Stimulated activated CD4-positive, alpha-beta T cell treated with anti-CD3 and anti-CD28 coated beads, Interleukin-1b, Interleukin-23, amount 100 ng/mL, for 48 hours (primary cell): ENCODE measurements around the gene UBE2O.

Experiments used
- DNase-seq: peaks from one replicate; pipeline ENCODE4 v3.0.0-alpha.2; 2020

UBE2O gene

DNA sequence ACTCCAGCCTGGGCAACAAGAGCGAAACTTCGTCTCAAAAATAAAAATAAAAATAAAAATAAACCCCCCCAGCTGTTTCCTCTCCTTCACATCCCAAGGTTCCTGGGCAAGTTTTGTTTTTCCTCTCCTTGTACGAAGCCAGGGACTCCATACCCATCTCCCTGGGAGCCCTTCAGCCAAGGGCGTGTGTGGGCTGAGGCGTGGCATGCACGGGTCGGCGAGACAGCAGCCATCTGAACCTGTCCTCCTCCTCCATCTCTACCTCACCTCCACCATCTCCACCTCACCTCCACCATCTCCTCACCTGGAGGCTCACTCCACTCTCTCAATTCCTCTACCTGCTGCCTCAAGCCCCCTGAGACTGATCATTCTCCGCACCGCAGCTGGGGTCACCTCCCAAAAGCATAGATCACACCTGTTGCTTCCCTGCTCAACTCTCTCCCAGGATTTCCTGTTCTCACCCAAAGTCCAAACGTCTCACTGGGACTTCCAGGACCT is 31.3 kb upstream of the UBE2O start:
- DNase-seq = no peak

- DNase-seq = no peak
Observed at GRCh38 chr17:76481071-76481655, 28.2 kb upstream of the UBE2O start.

DNA sequence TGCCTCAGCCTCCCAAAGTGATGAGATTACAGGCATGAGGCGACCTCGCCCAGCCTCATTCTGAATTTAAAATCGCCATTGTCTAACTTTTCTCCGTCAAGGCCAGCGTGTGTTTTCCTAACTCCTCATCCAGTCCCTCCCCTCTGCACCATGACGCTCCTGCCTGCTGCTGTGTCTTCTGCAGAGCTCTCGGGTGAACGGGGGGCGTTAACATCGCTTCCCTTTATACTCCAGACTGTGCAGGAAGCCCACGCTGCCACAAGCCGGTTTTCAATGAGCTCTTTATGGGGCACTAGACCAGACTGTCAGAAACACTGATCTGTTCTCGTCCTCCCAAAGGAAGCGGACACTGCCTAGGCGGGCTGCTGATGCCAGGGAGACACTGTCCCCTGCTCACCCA is 27.7 kb upstream of the UBE2O start:
- no peak for DNase-seq

GRCh38 chr17:76479515-76480060 is 26.6 kb upstream of the UBE2O start:
- DNase-seq = no peak

- no peak for DNase-seq
Observed at GRCh38 chr17:76478730-76479514, 26.0 kb upstream of the UBE2O start.

DNA sequence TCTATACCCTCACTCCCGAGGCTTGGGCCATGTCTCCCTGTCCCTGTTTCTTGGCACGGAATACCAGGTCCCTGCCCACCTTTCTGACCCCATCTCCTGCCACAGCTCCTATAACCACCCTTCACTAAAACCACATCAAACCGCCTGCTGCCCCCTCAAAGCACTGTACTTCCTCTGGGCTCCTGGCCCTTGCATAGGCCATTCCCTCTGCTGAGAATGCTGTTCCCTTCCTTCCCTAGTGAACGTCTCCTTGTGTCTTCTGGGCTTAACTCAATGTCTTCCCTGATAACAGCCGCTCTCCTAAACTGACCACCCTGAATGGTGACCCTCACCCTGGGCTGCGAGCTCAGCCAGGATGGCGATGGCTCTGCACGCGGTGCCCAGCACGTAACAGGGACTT is 25.1 kb upstream of the UBE2O start:
- DNase-seq = no peak

DNA sequence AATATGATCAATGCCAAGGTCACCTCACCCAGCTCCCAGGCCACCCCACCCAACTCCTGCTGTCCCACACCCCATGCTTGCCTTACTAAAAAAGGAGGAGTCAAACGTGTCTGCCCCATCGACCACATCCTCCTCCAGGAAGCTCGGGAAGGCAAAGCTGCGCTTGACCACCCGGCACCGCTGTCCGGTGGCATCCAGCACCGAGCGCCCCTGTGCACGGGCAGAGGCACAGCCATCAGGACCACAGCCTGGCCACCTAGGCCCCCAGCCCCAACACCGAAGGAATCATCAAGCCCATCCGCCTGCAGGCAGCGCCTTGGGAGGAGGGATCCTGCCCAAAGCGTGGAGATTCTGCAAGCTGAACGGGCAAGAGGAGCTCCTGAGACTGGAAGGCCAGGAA is 24.6 kb upstream of the UBE2O start:
- no peak for DNase-seq

GRCh38 chr17:76476736-76477135 is 23.8 kb upstream of the UBE2O start:
- DNase-seq = no peak

GRCh38 chr17:76475302-76475701 is 22.4 kb upstream of the UBE2O start:
- DNase-seq = no peak

GRCh38 chr17:76474894-76475293 is 21.9 kb upstream of the UBE2O start:
- DNase-seq = no peak

DNA sequence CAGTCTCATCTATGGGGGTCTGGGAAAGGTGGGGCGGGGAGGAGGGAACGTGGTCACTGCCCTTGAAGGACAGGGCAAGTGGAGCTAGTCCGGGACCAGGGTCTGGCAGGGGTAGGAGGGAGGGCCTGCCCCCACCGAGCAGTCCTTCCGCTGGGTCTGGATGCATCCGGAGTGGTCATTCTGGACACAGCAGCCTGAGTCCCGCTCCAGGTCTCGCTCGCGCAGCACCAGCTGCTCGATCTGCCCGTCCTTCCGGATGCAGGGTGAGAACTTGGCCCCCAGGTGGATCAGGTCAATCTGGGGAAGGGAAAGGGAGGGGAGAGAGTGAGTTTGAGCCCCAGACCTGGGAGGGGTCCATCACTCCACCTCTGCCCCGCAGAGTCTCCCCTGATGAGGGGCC is 21.3 kb upstream of the UBE2O start:
- DNase-seq = no peak

DNA sequence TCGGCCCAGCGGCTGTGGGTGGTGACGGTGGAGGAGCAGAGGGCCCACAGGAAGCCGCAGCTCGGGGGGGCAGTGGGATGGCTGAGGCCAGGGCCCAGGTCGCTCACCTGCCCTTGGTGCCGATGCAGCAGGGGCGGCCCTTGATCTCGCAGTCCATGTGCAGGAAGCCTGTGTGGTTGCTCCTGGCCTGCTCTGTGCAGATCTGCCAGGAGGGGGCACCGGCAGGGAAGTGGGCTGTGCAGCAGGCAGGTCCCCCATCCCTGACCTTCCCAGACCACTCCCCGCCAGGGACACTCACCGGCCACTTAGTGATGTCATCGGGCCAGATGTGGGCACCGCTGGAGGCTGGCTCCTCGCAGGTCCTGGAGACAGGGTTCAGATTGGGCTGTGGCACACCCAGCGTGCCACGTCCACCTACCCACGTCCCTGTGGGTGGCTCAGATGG is 20.6 kb upstream of the UBE2O start:
- no peak for DNase-seq

GRCh38 chr17:76472726-76473125 is 19.8 kb upstream of the UBE2O start:
- DNase-seq = no peak

DNA sequence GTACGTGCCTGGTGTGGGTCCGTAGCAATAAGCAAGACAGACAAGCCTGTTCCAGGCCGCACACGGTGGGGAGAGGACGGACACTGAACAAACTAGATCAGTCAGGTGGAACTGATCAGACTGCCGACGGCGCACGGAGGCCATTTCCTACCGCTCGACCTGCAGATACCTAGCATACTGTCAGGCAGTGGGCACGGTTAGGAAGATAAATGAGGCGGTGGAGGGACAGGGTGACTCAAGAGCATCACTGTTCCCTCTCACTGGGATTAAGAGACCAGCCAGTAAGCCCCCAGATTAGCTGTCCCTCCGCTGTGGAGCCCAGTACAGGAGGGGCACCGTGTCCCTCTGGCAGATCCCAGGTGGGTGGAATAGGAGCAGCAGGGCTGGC is 19.3 kb upstream of the UBE2O start:
- DNase-seq = no peak

GRCh38 chr17:76471498-76472257 is 18.7 kb upstream of the UBE2O start:
- no peak for DNase-seq

DNA sequence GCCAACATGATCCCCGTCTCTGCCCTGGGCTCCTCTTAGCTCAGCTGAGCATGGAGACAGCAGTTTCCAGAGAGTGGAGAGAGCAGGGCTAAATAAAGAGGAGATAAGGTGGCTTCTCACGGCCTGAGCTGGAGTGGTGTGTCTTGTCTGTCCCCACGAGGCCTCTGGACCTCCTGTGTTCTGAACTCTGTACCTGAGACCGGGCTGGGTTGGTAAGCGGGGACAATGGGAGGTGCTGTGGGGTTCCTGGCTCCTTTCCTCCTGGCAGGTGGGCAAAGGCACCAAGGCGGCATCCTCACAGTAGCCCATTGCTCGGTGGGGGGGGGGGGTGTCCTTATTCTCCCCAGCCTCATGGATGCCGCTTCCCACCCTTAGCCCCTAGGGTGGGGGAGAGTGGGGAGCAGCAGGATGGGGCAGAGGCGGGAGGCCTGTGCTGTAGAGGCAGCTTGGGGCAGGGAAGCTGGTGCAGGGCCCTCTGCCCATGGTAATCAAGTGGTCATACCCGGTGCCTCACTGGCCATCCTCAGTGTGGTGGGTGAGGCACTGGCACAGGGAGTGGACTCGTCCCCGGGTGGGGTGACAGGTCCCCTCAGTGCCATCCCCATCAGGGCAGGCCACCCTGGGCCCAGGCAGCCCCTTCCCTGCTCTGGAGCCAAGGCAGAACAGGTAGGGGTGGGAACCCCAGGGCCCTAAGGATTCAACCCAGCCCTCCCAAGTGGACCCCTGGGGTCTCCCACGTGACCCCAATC is 17.2 kb upstream of the UBE2O start:
- no peak for DNase-seq

- DNase-seq = no peak
Observed at GRCh38 chr17:76469076-76469990, 16.4 kb upstream of the UBE2O start.

DNA sequence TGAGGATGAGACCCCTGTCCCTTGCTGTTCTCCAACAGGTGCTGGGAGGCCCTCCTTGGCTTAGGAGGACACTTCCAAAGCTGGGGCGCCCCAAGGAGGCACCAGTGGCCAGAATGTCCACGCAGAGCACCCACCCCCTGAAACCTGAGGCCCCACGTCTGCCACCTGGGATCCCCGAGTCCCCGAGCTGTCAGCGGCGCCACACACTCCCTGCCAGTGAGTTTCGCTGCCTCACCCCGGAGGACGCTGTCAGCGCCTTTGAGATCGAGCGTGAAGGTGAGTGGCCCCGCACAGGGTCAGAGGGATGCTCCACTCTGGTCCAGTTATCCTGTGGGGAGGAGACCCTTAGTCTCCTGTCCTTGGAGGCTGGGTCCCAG is 15.7 kb upstream of the UBE2O start:
- DNase-seq = no peak

DNA sequence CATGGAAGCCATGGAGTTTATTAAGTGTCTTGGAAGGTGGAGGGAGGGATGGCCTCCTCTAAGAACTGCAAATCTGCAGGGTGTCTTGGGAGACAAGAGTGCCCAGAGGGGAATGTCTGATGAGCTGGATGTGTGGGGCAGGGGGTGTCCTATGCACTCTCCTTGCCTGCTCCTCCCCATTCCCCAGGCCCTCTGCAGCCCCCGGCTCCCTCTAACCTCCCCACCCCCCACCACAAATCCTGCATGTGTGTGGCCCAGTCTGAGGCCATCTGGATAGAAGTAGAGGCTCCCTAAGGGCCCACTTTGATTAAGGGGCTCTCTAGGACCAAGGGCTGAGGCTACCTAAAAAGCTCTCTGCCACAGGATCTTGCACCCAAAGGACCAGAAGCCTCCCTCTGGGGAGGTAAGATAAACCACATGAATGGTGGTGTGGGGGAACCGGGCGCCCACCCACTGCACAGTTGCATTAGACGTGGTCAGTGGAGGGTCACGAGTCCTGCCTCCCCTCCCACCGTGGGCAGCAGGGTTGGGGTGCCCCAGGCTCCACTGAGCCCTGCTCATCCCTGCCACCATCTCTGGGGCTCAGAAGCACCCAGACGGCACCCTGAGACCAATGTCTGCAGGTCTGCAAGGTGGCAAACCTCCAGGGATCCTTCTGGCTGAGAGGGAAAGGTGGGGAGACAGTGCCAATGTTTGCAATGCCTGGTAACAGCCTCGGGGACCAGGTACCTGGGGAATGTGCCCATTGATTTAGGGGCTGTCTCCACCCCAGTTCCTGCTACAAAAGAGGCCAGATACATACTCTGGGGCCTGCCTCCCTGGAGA is 15.1 kb upstream of the UBE2O start:
- no peak for DNase-seq

DNA sequence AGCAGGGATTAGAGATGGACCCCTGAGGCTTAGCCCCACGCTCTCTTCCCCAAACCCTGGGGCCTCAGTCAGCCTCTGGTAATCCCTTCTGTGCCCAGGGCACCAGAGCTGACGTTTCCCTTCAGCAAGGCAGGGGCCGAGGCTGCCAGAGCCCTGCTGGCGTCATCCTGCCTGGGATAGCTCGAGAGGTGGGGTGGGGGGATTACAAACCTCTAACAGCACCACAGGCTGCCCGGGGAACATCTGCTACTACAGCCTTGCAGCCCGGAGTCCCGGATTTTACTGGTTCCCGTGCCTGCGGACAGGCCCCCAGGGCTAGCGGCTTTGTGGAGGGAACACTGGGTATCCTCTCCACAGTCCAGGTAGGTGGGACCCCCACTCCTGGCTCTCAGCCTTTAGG is 14.4 kb upstream of the UBE2O start, which contains the start of gene AANAT:
Gene AANAT, plus strand, starts transcription at position 238 of the 400 bp plus-strand sequence. CDS start 1,144 bp downstream, outside the sequence.
- DNase-seq = no peak

DNA sequence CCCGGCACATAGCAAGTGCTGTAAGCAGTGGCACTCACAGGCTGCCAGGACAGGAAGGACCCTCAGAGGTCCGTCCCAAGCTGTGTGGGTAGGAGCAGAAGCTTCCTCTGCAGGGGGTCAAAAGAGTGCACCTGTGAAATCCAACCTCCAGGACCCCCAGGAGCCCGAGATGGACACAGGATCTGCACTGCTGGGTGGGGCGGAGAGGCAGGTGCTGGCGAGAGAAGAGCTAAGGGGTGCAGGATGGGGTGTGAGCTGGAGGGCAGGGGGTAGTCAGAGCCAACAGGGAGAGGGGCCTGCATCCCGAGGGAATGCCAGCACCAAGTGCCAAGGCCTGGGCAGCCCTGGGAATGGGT is 13.8 kb upstream of the UBE2O start:
- DNase-seq = no peak
